Non-pigmented ciliary epithelial cell (primary cell): Measurements from ENCODE around the gene RBL1.

ENCODE experiments used
- DNase-seq: peaks from one replicate; pipeline ENCODE4 v3.0.0-alpha.2; 2010; ENCODE audit warnings: low read depth

Gene RBL1

DNA sequence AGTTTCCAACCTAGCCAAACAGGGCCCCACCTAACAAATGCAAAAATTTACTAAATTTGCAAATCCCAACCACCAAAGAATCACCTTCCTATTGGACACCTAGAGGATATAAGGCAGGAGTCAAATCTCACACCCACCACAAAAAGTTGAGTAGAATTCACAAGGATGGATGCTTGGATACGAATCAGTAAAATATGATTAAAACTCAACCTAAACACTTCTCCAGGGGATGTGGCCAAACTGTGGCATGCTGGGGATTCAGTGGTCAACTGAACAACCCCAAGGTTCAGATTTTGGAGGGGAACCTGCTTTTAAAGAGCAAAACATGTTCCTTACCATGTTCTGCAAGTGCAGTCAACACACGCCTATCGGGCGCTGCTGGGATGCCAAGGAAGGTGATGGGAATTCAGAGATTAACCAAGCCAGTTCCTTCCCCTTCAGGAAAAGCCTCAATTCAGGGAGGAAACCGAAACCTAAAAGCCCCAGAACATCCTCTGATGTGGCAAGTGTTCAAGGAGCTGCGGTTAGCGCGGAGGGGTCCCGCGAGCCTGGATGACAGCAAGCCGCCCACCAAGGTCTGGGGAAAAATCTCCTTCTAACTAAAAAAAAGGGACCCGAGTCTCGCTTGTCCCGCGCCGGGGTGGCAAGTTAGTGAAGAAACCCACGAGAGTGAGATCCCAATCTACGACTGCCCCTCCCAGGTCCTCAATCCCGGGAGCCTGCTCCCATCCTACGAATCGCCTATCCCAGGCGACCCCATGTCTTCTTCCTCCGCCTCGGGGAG lies 145.2 kb downstream of the RBL1 start:
- DNase-seq, result no peak
